ENCODE measurements around the gene MNDA.

The MNDA gene

GRCh38 chr1:158830904-158831507 lies at the start of gene MNDA:
Gene MNDA, plus strand, starts transcription at chr1:158831351. Its CDS starts 10,803 bp downstream, at chr1:158842154.
- no peak for DNase-seq

- DNase-seq, result peak; percentile 49
Measured at GRCh38 chr1:158793604-158794003, 37.5 kb upstream of the MNDA start.

GRCh38 chr1:158794247-158794646 lies 36.9 kb upstream of the MNDA start:
- no peak for DNase-seq

- no peak for DNase-seq
Measured at GRCh38 chr1:158798531-158798930, 32.6 kb upstream of the MNDA start.

GRCh38 chr1:158799689-158800088 lies 31.5 kb upstream of the MNDA start:
- no peak for DNase-seq

GRCh38 chr1:158800526-158800925 lies 30.6 kb upstream of the MNDA start:
- no peak for DNase-seq

GRCh38 chr1:158801396-158801795 lies 29.8 kb upstream of the MNDA start:
- no peak for DNase-seq

- no peak for DNase-seq
Measured at GRCh38 chr1:158803678-158804077, 27.5 kb upstream of the MNDA start.

GRCh38 chr1:158806916-158807536 lies 24.1 kb upstream of the MNDA start:
- no peak for DNase-seq

- DNase-seq, result no peak
Measured at GRCh38 chr1:158809256-158809655, 21.9 kb upstream of the MNDA start.

GRCh38 chr1:158809862-158810261 lies 21.3 kb upstream of the MNDA start:
- no peak for DNase-seq

GRCh38 chr1:158810311-158810710 lies 20.8 kb upstream of the MNDA start:
- DNase-seq, result no peak

GRCh38 chr1:158812336-158812735 lies 18.8 kb upstream of the MNDA start:
- no peak for DNase-seq

GRCh38 chr1:158813164-158813563 lies 18.0 kb upstream of the MNDA start:
- no peak for DNase-seq

- no peak for DNase-seq
Measured at GRCh38 chr1:158814970-158815369, 16.2 kb upstream of the MNDA start.

- DNase-seq, result no peak
Measured at GRCh38 chr1:158818560-158818959, 12.6 kb upstream of the MNDA start.

- no peak for DNase-seq
Measured at GRCh38 chr1:158818975-158819431, 12.1 kb upstream of the MNDA start.

- DNase-seq, result peak; percentile 32
Measured at GRCh38 chr1:158819461-158820443, 11.4 kb upstream of the MNDA start.

- DNase-seq, result no peak
Measured at GRCh38 chr1:158821723-158822122, 9.4 kb upstream of the MNDA start.

- DNase-seq, result no peak
Measured at GRCh38 chr1:158830074-158830677, 975 bp upstream of the MNDA start.

GRCh38 chr1:158833264-158833663 lies 2.1 kb downstream of the MNDA start:
- DNase-seq, result no peak

- DNase-seq, result no peak
Measured at GRCh38 chr1:158836038-158836437, 4.9 kb downstream of the MNDA start.

GRCh38 chr1:158838660-158839059 lies 7.5 kb downstream of the MNDA start:
- no peak for DNase-seq

All from stimulated activated CD8-positive, alpha-beta memory T cell treated with anti-CD3 and anti-CD28 coated beads, Interleukin-4, amount 100 ng/mL, for 48 hours (primary cell).